Epithelial cell of prostate (primary cell): ENCODE data around the gene TEX10.

Experiments used
- DNase-seq: peaks from one replicate; pipeline ENCODE4 v3.0.0-alpha.2; 2011; ENCODE audit warnings: low read depth, low spot score
- H3K27ac ChIP-seq: fragments of 450-650 bp; 2 replicates; pipeline ENCODE4 v1.5.1; 2017; ENCODE audit warnings: mild to moderate bottlenecking

Gene TEX10

GRCh38 chr9:100287186-100287585 lies 65.6 kb downstream of the TEX10 start:
- H3K27ac ChIP-seq, result no peak overlapping the region
- no peak for DNase-seq

- no peak overlapping the region for H3K27ac ChIP-seq
- DNase-seq, result no peak
Observed at GRCh38 chr9:100286257-100286656, 66.5 kb downstream of the TEX10 start.

- H3K27ac ChIP-seq, result no peak overlapping the region
- DNase-seq, result no peak
Observed at GRCh38 chr9:100285601-100286000, 67.1 kb downstream of the TEX10 start.

- DNase-seq, result no peak
Observed at GRCh38 chr9:100285080-100285479, 67.7 kb downstream of the TEX10 start.

GRCh38 chr9:100284247-100284646 lies 68.5 kb downstream of the TEX10 start:
- H3K27ac ChIP-seq, result no peak overlapping the region

More at GRCh38 chr9:100285080-100285479, 67.7 kb downstream of the TEX10 start:
- no peak overlapping the region for H3K27ac ChIP-seq

GRCh38 chr9:100282388-100282719 lies 70.4 kb downstream of the TEX10 start:
- no peak overlapping the region for H3K27ac ChIP-seq
- DNase-seq, result no peak

More at GRCh38 chr9:100284247-100284646, 68.5 kb downstream of the TEX10 start:
- no peak for DNase-seq

GRCh38 chr9:100281676-100282387 lies 70.9 kb downstream of the TEX10 start:
- no peak overlapping the region for H3K27ac ChIP-seq
- no peak for DNase-seq

GRCh38 chr9:100281066-100281465 lies 71.7 kb downstream of the TEX10 start:
- H3K27ac ChIP-seq, result no peak overlapping the region
- no peak for DNase-seq

- no peak overlapping the region for H3K27ac ChIP-seq
- no peak for DNase-seq
Observed at GRCh38 chr9:100277166-100277979, 75.4 kb downstream of the TEX10 start.

GRCh38 chr9:100269656-100270055 lies 83.1 kb downstream of the TEX10 start:
- DNase-seq, result no peak
- no peak overlapping the region for H3K27ac ChIP-seq

GRCh38 chr9:100268271-100268670 lies 84.5 kb downstream of the TEX10 start:
- no peak overlapping the region for H3K27ac ChIP-seq

GRCh38 chr9:100267211-100267610 lies 85.5 kb downstream of the TEX10 start:
- no peak overlapping the region for H3K27ac ChIP-seq
- no peak for DNase-seq

More at GRCh38 chr9:100268271-100268670, 84.5 kb downstream of the TEX10 start:
- DNase-seq, result no peak
